ENCODE results near the gene LRP1. TPM values are rescaled to one million over a fixed set of nuclear protein-coding genes. Genes with fewer than 3 reads are reported as not detected.

The LRP1 gene
- total RNA-seq, 1 donor from 2014 or later = 0.95 TPM

DNA sequence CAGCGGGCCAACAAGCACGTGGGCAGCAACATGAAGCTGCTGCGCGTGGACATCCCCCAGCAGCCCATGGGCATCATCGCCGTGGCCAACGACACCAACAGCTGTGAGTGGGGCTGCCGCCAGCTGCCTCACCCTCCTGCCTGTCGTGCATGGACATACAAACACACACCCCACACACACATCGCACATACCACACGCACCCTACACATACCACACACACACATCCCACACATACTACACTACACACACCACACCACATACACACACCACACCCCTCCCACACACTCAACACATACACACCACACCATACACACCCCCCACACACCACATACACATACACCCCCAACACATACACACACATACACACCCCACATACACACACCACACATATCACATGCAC, 63.1 kb downstream of the LRP1 start:
- intact Hi-C loops (cut with micrococcal nuclease) = no loop called here
- Mint-ChIP-seq H3K9me3 (no peaks in the 10 kb centered on the region), H3K36me3 (ENCODE audit: low read depth) (no peaks in the 10 kb centered on the region), H3K27ac (no peak overlapping the region), H3K4me3 (no peak overlapping the region), H3K27me3 (no peaks in the 10 kb centered on the region), H3K4me1 (no peaks in the 10 kb centered on the region)
- DNase-seq (no peak), ATAC-seq (ENCODE audit: low read depth) (no peak)
- CTCF ChIA-PET = no interaction called here
- POLR2A ChIA-PET = no interaction called here
- TF ChIP-seq, protein P1, sequence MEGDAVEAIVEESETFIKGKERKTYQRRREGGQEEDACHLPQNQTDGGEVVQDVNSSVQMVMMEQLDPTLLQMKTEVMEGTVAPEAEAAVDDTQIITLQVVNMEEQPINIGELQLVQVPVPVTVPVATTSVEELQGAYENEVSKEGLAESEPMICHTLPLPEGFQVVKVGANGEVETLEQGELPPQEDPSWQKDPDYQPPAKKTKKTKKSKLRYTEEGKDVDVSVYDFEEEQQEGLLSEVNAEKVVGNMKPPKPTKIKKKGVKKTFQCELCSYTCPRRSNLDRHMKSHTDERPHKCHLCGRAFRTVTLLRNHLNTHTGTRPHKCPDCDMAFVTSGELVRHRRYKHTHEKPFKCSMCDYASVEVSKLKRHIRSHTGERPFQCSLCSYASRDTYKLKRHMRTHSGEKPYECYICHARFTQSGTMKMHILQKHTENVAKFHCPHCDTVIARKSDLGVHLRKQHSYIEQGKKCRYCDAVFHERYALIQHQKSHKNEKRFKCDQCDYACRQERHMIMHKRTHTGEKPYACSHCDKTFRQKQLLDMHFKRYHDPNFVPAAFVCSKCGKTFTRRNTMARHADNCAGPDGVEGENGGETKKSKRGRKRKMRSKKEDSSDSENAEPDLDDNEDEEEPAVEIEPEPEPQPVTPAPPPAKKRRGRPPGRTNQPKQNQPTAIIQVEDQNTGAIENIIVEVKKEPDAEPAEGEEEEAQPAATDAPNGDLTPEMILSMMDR (IDR thresholded peaks at IDR 0.05) = no peak

- intact Hi-C loops (cut with micrococcal nuclease) = no loop called here
- no peaks in the 10 kb centered on the region for H3K9me3 Mint-ChIP-seq
- ATAC-seq (ENCODE audit: low read depth) (no peak), DNase-seq (no peak)
- H3K27me3 Mint-ChIP-seq = no peaks in the 10 kb centered on the region
- CTCF ChIA-PET = no interaction called here
- POLR2A ChIA-PET = no interaction called here
- no peak overlapping the region for H3K27ac Mint-ChIP-seq
- H3K36me3 Mint-ChIP-seq (ENCODE audit: low read depth) = no peaks in the 10 kb centered on the region
- no peaks in the 10 kb centered on the region for H3K4me1 Mint-ChIP-seq
- TF ChIP-seq, protein P1 (IDR thresholded peaks at IDR 0.05) = no peak
- no peak overlapping the region for H3K4me3 Mint-ChIP-seq
Measured at GRCh38 chr12:57192920-57193319, 64.6 kb downstream of the LRP1 start.

- Mint-ChIP-seq H3K27ac (no peak overlapping the region), H3K36me3 (ENCODE audit: low read depth) (no peaks in the 10 kb centered on the region), H3K4me3 (no peak overlapping the region), H3K4me1 (no peaks in the 10 kb centered on the region), H3K27me3 (no peaks in the 10 kb centered on the region), H3K9me3 (no peaks in the 10 kb centered on the region)
- TF ChIP-seq, protein P1 (IDR thresholded peaks at IDR 0.05) = no peak
- ChIA-PET POLR2A (no interaction called here), CTCF (no interaction called here)
- ATAC-seq (ENCODE audit: low read depth) (no peak), DNase-seq (no peak)
- intact Hi-C loops (cut with micrococcal nuclease) = no loop called here
Measured at GRCh38 chr12:57193706-57194245, 65.5 kb downstream of the LRP1 start.

GRCh38 chr12:57194253-57194652, 66.0 kb downstream of the LRP1 start:
- ChIA-PET POLR2A (no interaction called here), CTCF (no interaction called here)
- no peak for DNase-seq
- no peak for ATAC-seq (ENCODE audit: low read depth)
- Mint-ChIP-seq H3K36me3 (ENCODE audit: low read depth) (no peaks in the 10 kb centered on the region), H3K27me3 (no peaks in the 10 kb centered on the region), H3K9me3 (no peaks in the 10 kb centered on the region), H3K4me3 (no peak overlapping the region), H3K27ac (no peak overlapping the region), H3K4me1 (no peaks in the 10 kb centered on the region)
- TF ChIP-seq, protein P1 (IDR thresholded peaks at IDR 0.05) = no peak
- intact Hi-C loops (cut with micrococcal nuclease) = no loop called here

DNA sequence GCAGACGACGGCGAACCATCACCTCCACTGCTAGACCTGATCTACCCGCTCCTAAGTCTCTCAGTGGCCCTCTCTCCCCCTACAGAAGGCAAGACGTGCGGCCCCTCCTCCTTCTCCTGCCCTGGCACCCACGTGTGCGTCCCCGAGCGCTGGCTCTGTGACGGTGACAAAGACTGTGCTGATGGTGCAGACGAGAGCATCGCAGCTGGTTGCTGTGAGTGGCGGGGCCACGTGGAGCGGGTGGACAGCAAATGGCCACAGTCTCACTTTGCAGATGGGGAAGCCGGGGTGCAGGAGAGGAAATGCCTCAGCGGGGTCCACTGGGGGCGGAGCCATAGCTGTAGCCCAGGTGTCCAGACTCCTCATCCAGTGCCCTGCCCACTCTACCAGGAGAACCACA, 66.9 kb downstream of the LRP1 start:
- no peaks in the 10 kb centered on the region for H3K27me3 Mint-ChIP-seq
- H3K4me1 Mint-ChIP-seq = no peaks in the 10 kb centered on the region
- ChIA-PET POLR2A (no interaction called here), CTCF (no interaction called here)
- H3K4me3 Mint-ChIP-seq = no peak overlapping the region
- TF ChIP-seq, protein P1 (IDR thresholded peaks at IDR 0.05) = no peak
- no peaks in the 10 kb centered on the region for H3K36me3 Mint-ChIP-seq (ENCODE audit: low read depth)
- ATAC-seq (ENCODE audit: low read depth) (no peak), DNase-seq (no peak)
- H3K9me3 Mint-ChIP-seq = no peaks in the 10 kb centered on the region
- intact Hi-C loops (cut with micrococcal nuclease) = no loop called here
- no peak overlapping the region for H3K27ac Mint-ChIP-seq
